Inflammatory macrophage treated with lipopolysaccharide for 1 hour (primary cell): ENCODE measurements around the gene PSMC3.

Experiments
- DNase-seq, 2 donors: peaks; one replicate each; pipeline ENCODE4 v3.0.0-alpha.2; 2020 to 2022

The PSMC3 gene

DNA sequence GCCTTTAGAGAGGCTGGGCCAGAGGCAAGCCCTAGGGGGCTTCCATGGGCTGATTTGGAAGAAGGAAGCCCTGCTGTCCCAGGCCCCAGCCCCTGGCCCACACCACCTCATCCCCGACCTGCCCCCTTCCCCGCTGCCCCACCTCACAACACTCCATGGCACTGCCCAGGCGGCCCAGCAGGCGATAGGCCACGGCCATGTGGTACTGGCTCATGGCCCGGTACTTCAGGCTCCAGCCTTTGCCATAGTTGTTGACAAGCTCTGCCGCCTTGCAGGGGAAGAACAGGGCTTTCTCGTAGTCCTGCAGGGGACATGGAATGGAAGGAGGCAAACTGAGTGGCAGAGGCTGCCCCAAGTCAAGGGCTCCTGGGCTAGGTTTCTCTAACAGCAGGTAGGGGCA is 16.3 kb upstream of the PSMC3 start:
- no peak for DNase-seq

- no peak for DNase-seq
These were observed 15.2 kb upstream of the PSMC3 start for GRCh38 chr11:47441421-47441820.

- no peak for DNase-seq
These were observed 13.8 kb upstream of the PSMC3 start for GRCh38 chr11:47440054-47440476.

DNA sequence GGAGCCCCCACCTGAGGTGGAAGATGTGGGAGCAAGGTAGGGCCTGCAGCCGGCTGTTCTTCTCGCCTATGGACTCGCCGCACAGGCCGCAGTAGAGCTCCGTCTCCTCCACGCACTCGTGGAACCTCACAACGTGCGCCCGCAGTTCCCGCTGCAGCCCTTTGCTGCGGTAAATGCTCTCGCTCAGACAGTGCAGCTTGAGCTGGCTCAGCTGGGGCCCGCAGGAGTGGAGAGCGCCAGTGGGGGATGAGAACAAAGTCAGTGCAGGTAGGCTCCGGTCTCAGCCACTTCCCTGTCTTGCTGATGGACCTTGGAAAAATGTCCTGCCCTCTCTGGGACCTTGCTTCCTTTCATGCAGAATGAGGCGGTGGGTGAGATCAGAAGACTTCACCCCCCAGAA is 12.5 kb upstream of the PSMC3 start:
- no peak for DNase-seq

DNA sequence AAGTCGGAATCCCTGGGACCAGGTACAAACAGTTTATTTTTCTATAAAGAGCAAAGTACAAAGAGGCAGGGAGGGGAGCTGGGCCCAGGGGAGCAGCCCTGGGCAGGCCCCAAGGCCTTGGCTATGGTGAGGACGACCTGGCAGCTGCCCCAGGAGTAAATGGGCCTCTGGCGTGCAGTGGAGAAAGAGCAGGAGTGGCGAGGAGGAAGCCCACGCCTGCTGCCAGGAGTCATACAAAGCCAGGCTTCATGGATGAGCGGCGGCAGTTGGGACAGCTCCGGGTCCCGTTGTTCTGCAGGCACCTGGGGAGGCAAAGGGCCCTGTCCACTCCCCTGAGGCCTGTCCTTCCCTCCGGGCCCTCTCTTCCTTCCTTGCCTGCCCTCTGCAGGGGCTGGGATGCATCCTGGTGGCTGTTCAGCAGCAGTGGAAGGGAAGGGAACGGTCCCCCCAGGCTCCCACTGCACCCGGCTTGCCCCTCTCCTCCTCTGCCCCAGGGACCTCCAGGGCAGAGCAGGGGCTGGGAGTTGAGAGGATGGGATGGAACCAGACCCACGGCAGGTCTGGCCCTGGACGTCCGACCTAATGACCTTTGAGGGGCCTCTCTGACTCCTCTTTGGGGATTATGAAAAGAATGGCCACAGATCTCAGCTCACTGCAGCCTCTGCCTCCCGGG is 11.6 kb upstream of the PSMC3 start:
- DNase-seq, result no peak

DNA sequence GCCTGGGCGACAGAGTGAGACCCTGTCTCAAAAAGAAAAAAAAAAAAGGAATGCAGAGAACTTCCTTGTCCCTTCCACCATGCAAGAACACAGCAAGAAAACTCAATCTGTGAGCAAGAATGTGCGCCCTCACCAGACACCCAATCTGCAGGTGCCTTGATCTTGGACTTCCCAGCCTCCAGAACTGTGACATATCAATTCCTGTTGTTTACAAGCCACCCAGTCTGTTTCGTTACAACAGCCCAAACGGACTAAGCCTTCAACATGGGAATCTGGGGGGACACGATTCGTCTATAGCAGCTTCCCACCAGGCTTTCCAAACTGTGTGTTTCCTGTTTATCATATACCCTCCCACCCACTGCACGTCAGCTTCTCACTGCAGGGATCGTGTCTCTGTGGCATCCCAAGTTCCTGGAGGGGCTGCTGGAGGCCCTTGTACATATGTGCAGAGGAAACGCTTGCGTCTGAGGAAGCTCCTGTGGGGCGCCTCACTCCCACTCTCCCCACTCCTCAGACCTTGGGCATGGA is 11.0 kb upstream of the PSMC3 start:
- no peak for DNase-seq

DNA sequence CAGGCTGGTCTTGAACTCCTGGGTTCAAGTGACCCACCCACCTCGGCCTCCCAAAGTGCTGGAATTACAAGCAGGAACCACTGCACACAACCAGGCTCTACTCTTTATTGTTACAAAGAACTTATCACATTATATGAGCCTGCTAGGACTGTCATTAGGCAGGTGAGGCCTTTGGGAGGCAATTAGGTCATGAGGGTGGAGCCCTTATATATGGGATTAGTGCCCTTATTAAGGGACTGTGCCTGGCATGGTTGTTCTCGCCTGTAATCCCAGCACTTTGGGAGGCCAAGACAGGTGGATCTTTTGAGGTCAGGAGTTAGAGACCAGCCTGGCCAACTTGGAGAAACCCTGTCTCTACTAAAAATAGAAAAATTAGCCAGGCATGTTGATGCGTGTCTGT is 10.5 kb upstream of the PSMC3 start:
- DNase-seq, result no peak

GRCh38 chr11:47435687-47436086 is 9.4 kb upstream of the PSMC3 start:
- DNase-seq, result no peak

GRCh38 chr11:47434011-47434786 is 8.0 kb upstream of the PSMC3 start:
- no peak for DNase-seq

DNA sequence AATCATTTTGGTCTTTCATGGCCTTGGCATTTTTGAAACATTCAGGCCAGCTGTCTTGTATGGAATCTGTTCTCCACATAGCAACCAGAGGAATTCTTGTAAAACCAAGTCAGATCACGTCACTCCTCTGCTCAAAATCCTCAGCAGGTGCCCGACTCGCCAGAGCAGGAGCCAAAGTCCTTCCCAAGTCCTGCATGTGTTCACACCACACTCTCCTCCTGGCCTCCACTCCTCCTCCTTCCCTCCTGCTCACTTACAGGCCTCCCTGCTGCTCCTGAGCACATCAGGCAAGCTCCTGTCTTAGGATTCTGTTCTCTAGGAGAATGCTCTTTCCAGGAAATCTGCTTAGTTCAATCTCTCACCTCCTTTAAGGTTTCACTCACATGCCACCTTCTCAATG is 6.9 kb upstream of the PSMC3 start:
- DNase-seq, result no peak

DNA sequence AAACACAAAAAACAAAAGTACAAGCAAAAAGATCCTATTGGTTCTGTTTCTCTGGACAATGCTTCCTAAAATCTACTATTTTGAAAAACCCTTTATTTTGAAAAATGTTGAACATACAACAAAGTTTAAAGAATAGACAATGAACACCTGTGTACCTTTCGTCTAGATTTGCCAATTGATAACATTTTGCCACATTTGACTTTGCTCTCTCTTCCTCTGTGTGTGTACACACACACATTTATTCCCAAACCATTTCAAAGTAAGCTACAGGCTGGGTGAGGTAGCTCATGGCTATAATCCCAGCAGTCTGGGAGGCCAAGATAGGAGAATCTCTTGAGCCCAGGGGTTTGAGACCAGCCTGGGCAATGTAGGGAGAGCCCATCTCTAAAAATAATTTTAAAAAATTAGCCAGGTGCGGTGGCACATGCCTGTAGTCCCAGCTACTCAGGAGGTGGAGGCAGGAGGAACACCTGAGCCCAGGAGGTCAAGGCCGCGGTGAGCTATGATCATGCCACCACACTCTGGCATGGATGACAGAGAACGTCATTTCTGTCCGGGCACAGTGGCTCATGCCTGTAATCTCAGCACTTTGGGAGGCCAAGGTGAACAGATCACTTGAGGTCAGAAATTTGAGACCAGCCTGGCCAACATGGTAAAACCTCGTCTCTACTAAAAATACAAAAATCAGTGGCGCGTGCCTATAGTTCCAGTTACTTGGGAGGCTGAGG is 5.3 kb upstream of the PSMC3 start:
- no peak for DNase-seq

- DNase-seq, result no peak
These were observed 4.3 kb upstream of the PSMC3 start for GRCh38 chr11:47430524-47430923.

- DNase-seq, result no peak
These were observed 628 bp downstream of the PSMC3 start for GRCh38 chr11:47425611-47426010.

DNA sequence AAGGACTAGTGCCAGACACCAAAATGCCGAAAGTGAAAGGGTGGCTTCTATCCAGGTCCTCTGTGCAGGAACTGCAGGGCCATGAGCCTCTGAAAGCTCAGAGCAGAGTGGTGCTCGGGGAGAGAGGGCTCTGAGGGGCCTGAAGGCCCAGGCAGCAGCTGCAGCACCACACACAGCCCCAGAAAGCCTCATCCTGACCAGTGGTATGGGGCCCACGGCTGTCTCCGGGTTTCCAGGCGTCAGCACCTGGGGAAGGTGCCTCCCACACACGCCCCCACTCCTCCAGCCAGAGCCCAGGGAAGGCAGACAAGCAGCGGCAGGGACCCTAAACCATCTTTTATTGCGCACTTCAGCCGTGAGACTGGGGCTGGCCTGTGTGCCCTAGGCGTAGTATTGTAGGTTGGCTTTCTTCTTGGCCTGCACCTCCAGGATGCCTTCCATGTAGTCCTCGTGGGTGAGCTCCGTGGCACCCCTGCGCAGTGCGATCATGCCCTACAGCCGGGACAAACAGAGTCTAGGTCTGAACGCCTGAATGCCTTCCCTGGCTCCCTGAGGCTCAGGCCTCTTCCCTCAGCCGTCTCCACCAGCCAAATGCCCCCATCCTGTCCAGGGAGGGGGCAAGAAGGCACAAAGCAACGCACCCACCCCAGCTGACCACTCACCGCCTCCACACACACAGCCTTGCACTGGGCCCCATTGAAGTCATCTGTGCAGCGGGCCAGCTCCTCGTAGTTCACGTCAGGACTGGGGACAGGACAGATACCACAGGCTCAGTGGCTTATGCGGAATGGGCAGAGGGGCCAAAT is 7.6 kb downstream of the PSMC3 start:
- no peak for DNase-seq

GRCh38 chr11:47417712-47418111 is 8.5 kb downstream of the PSMC3 start:
- DNase-seq, result no peak

DNA sequence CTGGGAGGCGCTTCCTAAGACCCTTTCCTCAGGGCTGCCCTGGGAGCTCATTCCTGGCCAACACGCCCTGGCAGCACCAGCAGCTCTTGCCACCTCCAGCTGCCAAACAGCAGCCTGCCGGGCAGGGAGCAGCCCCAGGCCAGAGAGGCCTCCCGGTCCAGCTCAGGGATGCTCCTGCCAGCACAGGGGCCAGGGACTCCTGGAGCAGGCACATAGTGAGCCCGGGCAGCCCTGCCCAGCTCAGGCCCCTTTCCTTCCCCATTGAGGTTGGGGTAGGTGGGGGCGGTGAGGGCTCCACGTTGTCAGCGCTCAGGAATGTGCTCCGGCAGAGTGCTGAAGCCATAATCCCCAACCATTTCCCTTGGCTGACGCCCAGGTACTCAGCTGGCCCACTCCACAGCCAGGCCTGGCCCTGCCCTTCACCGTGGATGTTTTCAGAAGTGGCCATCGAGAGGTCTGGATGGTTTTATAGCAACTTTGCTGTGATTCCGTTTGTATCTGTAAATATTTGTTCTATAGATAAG is 10.2 kb downstream of the PSMC3 start:
- DNase-seq, result no peak

- no peak for DNase-seq
These were observed 11.0 kb downstream of the PSMC3 start for GRCh38 chr11:47415091-47415854.

GRCh38 chr11:47414685-47415070 is 11.6 kb downstream of the PSMC3 start:
- DNase-seq, result no peak

DNA sequence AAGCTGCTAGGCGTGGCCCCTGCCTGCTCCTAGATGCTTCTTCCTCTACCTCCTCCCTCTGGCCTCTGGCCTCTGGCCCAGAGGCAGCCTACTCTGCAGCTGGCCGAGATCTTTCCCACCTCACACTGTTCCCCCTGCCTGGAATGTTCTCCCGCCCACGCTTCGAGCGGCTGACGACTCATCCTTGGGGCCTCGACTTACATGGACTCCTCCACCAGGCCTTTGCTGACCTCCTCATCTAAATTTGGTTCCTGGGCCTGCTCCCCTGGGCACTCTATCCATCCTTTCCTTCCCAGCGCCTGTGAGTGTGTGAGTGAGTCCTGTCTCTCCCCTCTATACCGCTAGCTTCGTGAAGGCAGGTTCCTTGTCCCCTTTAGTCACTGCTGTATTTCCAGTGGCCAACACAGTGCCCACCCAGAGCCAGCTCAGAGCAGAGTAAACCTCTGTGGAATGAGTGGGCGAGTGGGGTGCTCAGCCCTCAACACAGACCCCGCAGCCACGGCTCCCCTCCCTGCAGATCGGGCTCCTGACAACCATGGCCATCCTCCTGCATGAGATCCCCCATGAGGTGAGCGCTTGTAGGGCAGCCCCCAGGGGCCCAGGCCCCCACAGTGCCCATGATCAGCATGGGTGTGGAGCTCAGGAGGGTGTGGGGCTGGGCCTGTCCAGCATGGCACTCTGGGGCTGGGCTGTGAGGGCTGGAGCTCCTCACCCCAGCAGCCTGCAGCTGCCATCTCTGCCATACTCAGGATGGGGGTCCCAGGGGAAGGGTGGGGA is 12.1 kb downstream of the PSMC3 start:
- no peak for DNase-seq

- no peak for DNase-seq
These were observed 12.9 kb downstream of the PSMC3 start for GRCh38 chr11:47413351-47413750.
